GM19324 (cell line): ENCODE results near the gene SPATA2.
"Not testable (repeated sequence)": the region's sequence is repeated elsewhere in the genome, so short reads cannot be mapped to it uniquely, and the experiment has no call there.

Experiments used
- ATAC-seq: cut with Tn5 transposase; IDR thresholded peaks from one replicate; pipeline ENCODE4 v1.9.1; 2021; ENCODE audit warnings: mild to moderate bottlenecking, moderate library complexity; ENCODE audit not compliant: unreplicated experiment, low FRiP score

The SPATA2 gene

GRCh38 chr20:49863666-49864065 is 51.7 kb downstream of the SPATA2 start:
- ATAC-seq = no peak

GRCh38 chr20:49862607-49863200 is 52.6 kb downstream of the SPATA2 start:
- ATAC-seq = no peak

- not testable (repeated sequence) for ATAC-seq
These were observed 54.1 kb downstream of the SPATA2 start for GRCh38 chr20:49861232-49861631.

- no peak for ATAC-seq
These were observed 55.5 kb downstream of the SPATA2 start for GRCh38 chr20:49859807-49860206.

GRCh38 chr20:49859011-49859410 is 56.3 kb downstream of the SPATA2 start:
- ATAC-seq = no peak

GRCh38 chr20:49858076-49858585 is 57.2 kb downstream of the SPATA2 start:
- ATAC-seq = no peak

GRCh38 chr20:49856904-49857303 is 58.4 kb downstream of the SPATA2 start:
- no peak for ATAC-seq

GRCh38 chr20:49854190-49854875 is 61.0 kb downstream of the SPATA2 start:
- ATAC-seq = no peak

GRCh38 chr20:49853640-49854039 is 61.7 kb downstream of the SPATA2 start:
- ATAC-seq = no peak
